Sciatic nerve (tissue), 2 donors: Measurements from ENCODE around the gene ERCC2. TPM values are rescaled to one million over a fixed set of nuclear protein-coding genes. Genes with fewer than 3 reads are reported as not detected.
"Not testable (repeated sequence)": the region's sequence is repeated elsewhere in the genome, so short reads cannot be mapped to it uniquely, and the experiment has no call there.

Source experiments
- ATAC-seq: fragments of 200-7000 bp; cut with Tn5 transposase; one replicate; pipeline ENCODE4 v1.9.1; 2020; ENCODE audit warnings: mild to moderate bottlenecking, moderate library complexity
- DNase-seq: peaks from one replicate; pipeline ENCODE4 v3.0.0-alpha.2; 2020; ENCODE audit warnings: low spot score
- intact Hi-C: fragments of 100-400 bp; cut with DNase I; formaldehyde crosslinking; loops from one replicate; pipeline ENCODE4 v1.14.2; 2022
- total RNA-seq: library from RNA; stranded (reverse); fragmentation: NEBNext Ultra II Directional; extraction: Animal tissue kit (Norgen Biotek cat#: 25700); gene quantifications from one replicate; pipeline ENCODE4 v1.2.1, GENCODE V29; 2021
- donor health status: DM: no; HTN: no; CAD: no.
- donor health status: DM: no; HTN: no; CAD: no.

ERCC2 gene
- total RNA-seq, 1 donor from 2014 or later, result 17.7 TPM

DNA sequence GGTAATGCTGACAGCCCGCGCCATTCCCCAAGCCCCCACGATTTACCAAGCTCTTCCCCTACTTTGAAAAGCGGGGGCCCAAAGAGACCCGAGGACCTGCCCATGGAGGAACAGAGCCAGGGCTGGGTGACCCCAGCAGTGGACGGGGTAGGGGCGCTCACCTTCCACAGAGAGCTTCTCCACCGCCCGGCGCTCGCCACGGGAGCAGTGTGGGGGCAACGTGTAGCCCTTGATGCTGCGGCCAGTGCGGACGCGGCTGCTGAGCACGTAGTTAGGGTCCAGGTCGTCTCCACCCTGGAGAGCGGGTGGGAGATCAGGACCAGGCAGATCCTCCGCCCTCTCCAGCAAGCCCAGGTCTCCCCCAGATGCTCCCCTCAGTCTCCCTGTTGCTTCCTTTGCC is 55.1 kb downstream of the ERCC2 start:
- no peak for DNase-seq
- no peak for ATAC-seq
- intact Hi-C loops, result no loop called here

DNA sequence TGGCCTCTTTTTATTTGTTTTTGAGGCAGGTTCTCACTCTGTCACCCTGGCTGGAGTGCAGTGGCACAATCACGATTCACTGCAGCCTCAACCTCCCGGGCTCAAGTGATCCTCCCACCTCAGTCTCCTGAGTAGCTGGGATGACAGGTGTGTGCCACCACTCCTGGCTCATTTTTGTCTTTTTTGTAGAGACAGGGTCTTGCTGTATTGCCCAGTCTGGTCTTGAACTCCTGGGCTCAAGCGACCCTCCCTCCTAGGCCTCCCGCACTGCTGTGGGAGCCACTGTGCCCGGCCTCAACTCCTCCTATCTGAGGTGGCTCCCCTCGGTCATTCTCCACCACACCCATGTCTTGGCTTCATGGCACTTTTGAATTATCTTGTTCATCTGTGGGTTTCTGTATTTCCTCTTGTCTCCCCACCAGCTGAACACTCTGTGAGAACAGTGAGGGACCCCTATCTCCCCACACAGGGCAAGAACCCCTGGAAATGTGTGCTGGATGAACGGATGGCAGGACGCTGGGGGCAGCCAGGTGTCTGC is 55.6 kb downstream of the ERCC2 start:
- DNase-seq (no peak), ATAC-seq (no peak)

DNA sequence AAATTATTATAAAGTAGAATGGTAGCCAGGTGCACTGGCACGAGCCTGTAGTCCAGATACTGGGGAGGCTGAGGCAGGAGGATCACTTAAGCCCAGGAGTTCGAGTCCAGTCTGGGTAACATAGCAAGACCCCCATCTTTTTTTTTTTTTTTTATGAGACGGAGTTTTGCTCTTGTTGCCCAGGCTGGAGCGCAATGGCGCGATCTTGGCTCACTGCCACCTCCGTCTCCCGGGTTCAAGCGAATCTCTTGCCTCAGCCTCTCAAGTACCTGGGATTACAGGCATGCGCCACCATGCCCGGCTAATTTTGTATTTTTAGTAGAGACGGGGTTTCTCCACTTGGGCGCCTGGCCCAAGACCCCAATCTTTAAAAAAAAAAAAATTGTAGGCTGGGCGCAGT is 58.1 kb downstream of the ERCC2 start:
- DNase-seq, intact Hi-C loops, ATAC-seq: not testable (repeated sequence)

More for the DNA sequence above, 55.6 kb downstream of the ERCC2 start:
- intact Hi-C loops, result no loop called here

DNA sequence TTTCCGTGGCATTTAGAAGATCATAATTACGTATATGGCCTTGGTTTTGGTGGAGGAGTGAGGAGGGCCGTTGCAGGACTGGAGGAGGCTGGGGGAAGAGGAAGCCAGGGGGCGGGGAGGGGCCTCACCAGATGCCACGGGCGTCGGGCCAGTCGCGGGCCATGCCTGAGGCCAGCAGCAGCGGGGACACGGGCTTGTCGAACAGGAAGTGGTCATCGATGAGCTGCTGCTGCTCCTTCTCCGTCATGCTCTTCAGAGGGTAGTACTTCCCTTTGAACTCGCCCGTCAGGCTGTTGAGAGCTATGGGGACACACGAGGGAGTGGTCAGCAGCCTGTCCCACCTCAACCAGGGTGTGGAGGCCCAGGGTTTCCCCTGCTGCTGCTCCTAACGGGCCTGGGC is 58.8 kb downstream of the ERCC2 start:
- no peak for ATAC-seq
- DNase-seq, result no peak
- intact Hi-C loops, result no loop called here

DNA sequence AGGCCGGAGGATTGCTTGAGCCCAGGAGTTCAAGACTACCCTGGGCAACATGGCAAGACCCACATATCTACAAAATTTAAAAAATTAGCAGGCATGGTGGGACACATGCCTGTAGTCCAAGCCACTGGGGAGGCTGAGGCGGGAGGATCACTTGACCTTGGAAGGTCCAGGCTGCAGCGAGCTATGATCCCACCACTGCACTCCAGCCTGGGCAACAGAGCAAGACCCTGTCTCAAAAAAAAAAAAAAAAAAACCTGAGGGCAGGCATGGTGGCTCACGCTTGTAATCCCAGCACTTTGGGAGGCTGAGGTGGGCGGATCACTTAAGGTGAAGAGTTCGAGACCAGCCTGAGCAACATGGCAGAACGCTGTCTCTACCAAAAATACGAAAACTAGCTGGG is 61.1 kb downstream of the ERCC2 start:
- intact Hi-C loops, ATAC-seq, DNase-seq: not testable (repeated sequence)

DNA sequence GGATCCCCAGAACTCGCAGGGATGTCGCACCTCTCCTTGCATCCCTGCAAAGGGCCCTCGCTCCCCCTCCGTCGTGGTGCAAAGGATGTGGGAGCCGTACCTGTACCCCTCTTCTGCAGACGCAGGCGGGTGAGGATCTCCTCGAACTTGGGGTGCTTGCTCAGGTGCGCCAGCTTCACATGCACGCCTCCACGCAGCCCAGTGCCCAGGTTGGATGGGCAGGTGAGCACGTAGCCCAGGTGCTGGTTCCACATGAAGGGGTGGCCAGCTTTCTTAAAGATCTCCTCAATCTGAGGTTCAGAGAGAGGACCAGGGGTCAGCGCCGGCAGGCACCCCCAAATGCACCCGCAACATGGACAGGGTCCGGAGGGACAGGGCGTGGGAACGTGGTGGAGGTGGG is 63.0 kb downstream of the ERCC2 start:
- intact Hi-C loops, result no loop called here
- DNase-seq (no peak), ATAC-seq (no peak)

DNA sequence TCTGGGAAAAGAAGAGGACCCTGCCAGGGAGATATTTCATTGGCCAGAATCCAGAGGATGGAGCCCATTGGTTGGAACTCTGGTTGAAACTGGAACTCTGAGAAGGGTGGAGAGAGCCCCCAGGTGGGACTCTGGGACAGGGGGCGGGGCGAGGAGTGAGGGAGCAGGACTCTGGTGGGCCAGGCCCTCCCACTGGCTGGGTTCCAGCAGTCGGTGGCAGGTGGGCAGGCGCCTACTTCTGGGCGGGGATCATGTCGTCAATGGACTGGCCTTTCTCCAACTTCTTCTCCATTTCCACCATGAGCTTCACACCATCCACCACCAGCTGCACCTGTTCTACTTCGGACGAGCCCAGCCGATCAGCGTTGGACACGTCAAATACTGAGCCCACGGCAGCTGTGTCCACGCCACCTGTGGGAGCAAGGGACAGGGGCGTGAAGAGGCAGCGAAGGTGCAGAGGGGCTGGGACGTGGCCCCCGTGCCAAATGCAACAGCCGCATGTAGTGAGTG is 63.8 kb downstream of the ERCC2 start:
- ATAC-seq (no peak), DNase-seq (no peak)
- intact Hi-C loops, result no loop called here

DNA sequence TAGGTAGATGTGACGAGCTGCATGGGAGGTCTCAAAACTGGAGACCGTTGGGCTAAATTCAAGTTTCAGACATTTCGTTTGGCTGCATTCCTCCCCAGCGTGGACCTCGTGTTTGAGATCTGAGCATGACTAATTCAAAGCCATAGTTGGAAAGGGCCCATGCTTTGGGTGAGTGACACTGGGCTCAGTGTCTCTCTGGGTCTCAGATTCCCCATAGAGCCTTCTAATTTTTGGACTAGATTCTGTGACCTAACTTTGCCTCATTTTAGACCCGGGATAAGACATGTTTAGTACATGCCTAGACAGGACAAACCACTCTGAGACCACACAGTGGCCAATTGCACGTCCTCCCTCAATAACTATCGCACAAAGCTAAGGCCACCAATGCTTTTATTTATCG is 64.3 kb downstream of the ERCC2 start:
- no peak for DNase-seq
- intact Hi-C loops, result no loop called here
- ATAC-seq, result no peak

DNA sequence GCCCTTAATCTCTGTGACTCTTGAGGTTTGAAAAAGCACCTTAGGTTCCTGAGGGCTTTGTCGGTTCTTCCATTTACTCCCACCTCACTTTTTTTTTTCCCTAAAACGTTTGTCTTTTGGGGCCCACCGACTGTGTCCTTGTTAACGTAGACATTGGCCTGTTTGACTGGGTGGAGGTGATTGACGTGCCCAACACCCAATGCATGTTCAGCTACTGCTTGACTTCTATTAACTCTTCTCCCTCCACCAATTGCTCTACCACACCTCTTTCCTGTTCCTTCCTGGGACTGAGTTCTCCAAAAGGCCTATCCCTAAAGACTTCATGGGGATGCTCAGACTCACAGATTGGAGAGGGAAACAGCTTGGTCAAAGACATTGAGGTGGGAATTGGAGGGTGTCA is 65.0 kb downstream of the ERCC2 start:
- intact Hi-C loops, result no loop called here
- ATAC-seq, result no peak
- no peak for DNase-seq

DNA sequence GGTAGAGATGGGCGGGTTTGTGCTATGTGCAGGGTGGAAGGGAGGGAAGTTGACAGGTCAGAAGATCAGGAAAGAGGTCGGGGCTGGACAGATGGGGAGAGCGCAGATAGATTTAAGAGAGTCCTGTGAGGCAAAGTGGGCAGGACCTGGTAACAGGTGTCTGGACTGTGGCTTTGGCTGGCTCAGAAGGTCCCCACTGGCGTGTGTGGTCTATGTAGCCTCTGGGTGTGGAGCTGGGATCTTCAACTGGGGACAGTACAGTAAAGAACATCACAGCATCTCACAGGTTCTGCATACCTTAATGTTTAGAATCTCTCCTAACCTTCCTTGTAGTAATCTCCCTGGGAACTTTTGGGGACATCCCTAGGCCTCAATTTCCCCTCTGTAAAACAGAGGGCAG is 65.4 kb downstream of the ERCC2 start:
- intact Hi-C loops, result no loop called here
- ATAC-seq (no peak), DNase-seq (no peak)

DNA sequence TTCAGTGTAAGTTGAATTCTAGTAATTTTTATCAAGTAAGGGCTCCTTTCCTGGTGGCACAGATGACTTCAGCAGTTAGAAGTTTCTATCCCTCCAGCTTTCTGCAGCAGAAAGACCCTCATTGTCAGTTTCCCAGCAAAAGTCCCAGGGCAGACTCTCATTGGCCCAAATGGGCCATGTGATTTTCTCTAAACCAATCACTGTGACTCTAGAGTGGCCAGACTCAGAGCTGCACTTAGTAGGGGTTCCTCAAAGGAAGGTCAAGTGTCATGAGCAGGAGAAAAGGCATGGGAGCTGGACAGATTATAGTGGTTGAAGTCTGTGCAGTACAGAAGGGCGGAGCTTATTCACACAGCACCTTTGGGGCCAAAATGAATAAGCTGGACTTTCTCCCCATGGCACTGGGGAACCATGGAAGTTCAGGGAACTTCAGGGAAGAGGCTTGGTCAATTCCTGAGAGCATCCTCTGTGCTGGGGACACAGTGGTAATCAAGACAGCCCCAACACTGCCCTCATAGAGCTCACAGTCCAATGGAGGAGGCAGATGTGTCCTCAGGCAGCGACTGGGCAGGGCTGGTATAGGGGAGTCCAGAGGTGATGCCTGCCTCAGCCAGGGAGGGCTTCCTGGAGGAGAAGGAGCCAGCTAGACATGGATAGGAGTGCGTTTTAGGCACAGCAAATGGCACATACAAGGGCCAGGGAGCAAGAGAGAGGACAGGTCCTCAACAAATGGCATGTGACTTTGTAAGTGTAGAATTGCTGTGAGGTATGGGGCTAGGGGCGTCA is 66.0 kb downstream of the ERCC2 start:
- DNase-seq (no peak), ATAC-seq (no peak)
- intact Hi-C loops, result no loop called here

DNA sequence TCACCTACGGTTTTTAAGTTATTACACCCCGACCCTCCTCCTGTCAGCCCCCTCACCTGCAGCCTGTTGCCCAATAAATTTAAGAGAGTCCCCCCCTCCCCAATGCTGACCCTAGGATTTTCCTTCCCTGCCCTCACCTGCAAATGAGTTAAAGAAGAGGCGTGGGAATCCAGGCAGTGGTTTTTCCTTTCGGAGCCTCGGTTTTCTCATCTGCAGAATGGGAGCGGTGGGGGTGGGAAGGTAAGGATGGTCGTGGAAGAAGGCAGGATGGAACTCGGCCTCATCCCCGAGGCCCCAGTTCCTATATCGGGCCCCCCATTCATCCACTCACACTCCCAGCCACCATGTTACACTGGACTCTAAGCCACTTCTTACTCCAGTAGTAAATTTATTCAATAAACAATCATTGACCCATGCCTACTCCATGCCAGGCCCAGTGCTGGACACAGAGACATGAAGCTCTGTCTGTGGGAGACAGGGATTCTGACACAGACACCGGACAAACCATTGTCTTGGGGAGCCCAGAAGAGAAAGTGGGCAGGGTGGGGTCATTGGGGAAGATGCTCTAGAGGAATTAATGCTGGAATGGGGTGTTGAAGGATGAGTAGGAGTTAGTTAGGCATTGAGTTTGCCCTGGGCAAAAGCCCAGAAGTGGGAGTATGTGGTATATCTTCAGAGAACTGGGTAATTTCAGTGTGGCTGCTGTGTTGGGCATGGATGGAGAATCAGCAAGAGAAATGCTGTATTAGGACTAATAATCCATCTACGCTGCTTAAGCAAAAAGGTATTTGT is 66.9 kb downstream of the ERCC2 start:
- no peak for DNase-seq
- no peak for ATAC-seq
- intact Hi-C loops, result no loop called here

DNA sequence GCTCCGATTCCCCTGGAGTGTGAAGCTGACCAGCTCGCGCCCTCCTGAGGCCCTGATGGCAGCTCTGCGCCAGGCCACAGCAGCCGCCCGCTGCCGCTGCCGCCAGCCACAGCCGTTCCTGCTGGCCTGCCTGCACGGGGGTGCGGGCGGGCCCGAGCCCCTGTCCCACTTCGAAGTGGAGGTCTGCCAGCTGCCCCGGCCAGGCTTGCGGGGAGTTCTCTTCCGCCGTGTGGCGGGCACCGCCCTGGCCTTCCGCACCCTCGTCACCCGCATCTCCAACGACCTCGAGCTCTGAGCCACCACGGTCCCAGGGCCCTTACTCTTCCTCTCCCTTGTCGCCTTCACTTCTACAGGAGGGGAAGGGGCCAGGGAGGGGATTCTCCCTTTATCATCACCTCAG is 68.0 kb downstream of the ERCC2 start:
- ATAC-seq (no peak), DNase-seq (no peak)
- intact Hi-C loops, result no loop called here

Other genes with a start within 250 kb of the ERCC2 start
- gene NKPD1, start 209.6 kb downstream of the ERCC2 start, total RNA-seq, result not detected
- 20.8 TPM for gene TRAPPC6A, start 192.3 kb downstream of the ERCC2 start, total RNA-seq
- 13.0 TPM for gene BLOC1S3, start 191.8 kb downstream of the ERCC2 start, total RNA-seq
- 4.9 TPM for gene EXOC3L2, start 125.2 kb downstream of the ERCC2 start, total RNA-seq
- gene MARK4, start 119.3 kb downstream of the ERCC2 start, total RNA-seq, result 37.5 TPM
- not detected for gene CKM, start 47.7 kb downstream of the ERCC2 start, total RNA-seq
- not detected for gene KLC3, start 29.8 kb downstream of the ERCC2 start, total RNA-seq
- 20.7 TPM for gene PPP1R13L, start 34.5 kb upstream of the ERCC2 start, total RNA-seq
- 2.3 TPM for gene POLR1G, start 36.1 kb upstream of the ERCC2 start, total RNA-seq
- gene ERCC1, start 53.3 kb upstream of the ERCC2 start, total RNA-seq, result 58.6 TPM
- 3.7 TPM for gene FOSB, start 97.4 kb upstream of the ERCC2 start, total RNA-seq
- 4.0 TPM for gene RTN2, start 126.5 kb upstream of the ERCC2 start, total RNA-seq
- gene PPM1N, start 127.9 kb upstream of the ERCC2 start, total RNA-seq, result 1.8 TPM
- 72.1 TPM for gene VASP, start 136.9 kb upstream of the ERCC2 start, total RNA-seq
- 10.7 TPM for gene OPA3, start 214.2 kb upstream of the ERCC2 start, total RNA-seq
- gene GPR4, start 231.6 kb upstream of the ERCC2 start, total RNA-seq, result 29.7 TPM